GM12864 (cell line): ENCODE data around the gene ATP6V1G3.

Source experiments
- DNase-seq: peaks from one replicate; pipeline ENCODE4 v3.0.0-alpha.2; 2011; ENCODE audit warnings: low read depth
- H3K4me3 ChIP-seq: 2 replicates; pipeline ENCODE4 v1.5.1; 2011; ENCODE audit warnings: mild to moderate bottlenecking, low read depth, low read length, control low read depth
- TF ChIP-seq, protein P1 (sequence below): IDR thresholded peaks from 2 replicates; pipeline ENCODE4 v1.5.1; 2011; ENCODE audit warnings: low read depth, mild to moderate bottlenecking, moderate library complexity, low read length, control low read depth, inconsistent platforms; ENCODE audit errors: missing control alignments

ATP6V1G3 gene

GRCh38 chr1:198498103-198498385, 42.4 kb downstream of the ATP6V1G3 start:
- no peak overlapping the region for H3K4me3 ChIP-seq
- no peak for DNase-seq
- TF ChIP-seq, protein P1, sequence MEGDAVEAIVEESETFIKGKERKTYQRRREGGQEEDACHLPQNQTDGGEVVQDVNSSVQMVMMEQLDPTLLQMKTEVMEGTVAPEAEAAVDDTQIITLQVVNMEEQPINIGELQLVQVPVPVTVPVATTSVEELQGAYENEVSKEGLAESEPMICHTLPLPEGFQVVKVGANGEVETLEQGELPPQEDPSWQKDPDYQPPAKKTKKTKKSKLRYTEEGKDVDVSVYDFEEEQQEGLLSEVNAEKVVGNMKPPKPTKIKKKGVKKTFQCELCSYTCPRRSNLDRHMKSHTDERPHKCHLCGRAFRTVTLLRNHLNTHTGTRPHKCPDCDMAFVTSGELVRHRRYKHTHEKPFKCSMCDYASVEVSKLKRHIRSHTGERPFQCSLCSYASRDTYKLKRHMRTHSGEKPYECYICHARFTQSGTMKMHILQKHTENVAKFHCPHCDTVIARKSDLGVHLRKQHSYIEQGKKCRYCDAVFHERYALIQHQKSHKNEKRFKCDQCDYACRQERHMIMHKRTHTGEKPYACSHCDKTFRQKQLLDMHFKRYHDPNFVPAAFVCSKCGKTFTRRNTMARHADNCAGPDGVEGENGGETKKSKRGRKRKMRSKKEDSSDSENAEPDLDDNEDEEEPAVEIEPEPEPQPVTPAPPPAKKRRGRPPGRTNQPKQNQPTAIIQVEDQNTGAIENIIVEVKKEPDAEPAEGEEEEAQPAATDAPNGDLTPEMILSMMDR, result no peak

- DNase-seq, result peak; percentile 16
- no peak overlapping the region for H3K4me3 ChIP-seq
- TF ChIP-seq, protein P1, result no peak
Measured at GRCh38 chr1:198497326-198498102, 43.0 kb downstream of the ATP6V1G3 start.

DNA sequence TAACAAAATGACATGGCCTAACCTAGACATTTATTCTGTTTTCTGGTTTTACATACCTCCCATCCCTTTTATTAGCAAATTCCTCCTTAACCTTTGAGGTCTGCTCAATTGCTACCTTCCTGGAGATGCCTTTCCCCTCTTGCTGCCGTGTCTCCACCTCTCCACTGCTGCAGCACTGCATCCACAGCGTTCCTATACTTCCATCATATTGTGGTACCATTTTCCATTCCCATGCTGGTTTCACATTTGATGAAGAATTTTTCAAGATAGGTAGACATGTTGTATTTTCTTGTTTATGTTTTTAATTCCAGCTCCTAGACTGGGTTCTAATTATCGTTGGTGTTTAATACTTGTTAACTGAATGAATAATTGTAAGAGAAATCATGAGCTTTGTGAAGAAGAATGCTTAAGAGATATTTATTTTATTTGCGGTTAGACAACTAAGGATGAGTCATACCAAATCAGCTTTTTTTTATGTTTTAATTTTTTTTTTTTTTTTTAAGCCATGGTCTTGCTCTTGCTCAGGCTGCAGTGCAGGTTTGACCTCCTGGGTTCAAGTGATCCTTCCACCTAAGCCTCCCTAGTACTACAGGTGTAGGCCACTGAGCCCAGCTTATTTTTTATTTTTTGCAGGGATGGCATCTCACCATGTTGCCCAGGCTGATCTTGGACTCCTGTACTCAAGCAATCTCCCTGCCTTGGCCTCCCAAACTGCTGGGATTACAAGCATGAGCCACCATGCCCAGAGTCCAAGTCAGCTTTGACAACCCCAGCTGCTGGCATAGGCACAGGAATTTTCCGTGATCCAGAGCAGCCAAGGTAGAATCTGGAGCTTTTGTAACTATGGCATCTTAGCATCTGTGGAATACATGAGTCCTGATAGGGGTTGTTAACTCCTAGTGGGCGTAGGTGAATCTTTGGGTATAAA, 44.0 kb downstream of the ATP6V1G3 start:
- no peak for DNase-seq

GRCh38 chr1:198495631-198496030, 44.8 kb downstream of the ATP6V1G3 start:
- no peak overlapping the region for H3K4me3 ChIP-seq
- no peak for DNase-seq
- TF ChIP-seq, protein P1, result no peak

More for the DNA sequence above, 44.0 kb downstream of the ATP6V1G3 start:
- TF ChIP-seq, protein P1, result no peak
- no peak overlapping the region for H3K4me3 ChIP-seq

DNA sequence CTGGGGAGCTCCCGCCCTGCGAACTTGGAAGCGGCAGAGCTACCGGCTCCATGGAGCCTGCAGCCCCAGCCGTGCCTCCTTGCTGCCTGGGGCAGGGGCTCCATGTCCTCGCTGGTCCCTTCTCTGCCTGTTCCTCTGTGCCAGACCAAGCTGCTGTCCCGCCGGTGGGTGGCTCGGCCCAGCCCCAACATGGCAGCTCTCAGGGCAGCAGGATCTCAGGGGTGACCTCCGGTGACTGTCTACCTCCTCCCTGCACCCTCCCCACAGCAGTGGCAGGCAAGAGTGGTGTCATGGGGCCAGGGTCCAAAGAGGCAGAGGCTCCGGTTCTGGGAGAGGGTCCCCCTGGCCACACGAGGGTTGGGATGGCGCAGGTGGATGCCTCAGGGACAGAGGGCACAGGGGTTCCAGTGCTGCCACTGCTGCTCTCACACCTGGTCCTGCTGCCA, 45.8 kb downstream of the ATP6V1G3 start:
- no peak overlapping the region for H3K4me3 ChIP-seq
- TF ChIP-seq, protein P1, result no peak
- DNase-seq, result no peak

- H3K4me3 ChIP-seq, result no peak overlapping the region
- TF ChIP-seq, protein P1, result no peak
- no peak for DNase-seq
Measured at GRCh38 chr1:198494139-198494538, 46.3 kb downstream of the ATP6V1G3 start.
